Measurements from ENCODE around the gene SEL1L2. TPM values are rescaled to one million over a fixed set of nuclear protein-coding genes. Genes with fewer than 3 reads are reported as not detected.

Gene SEL1L2
- total and polyA plus RNA-seq, 9 of the 15 experiments (the other 6 are each of a cell fraction or from before 2014, with no cell fraction given) = not detected

DNA sequence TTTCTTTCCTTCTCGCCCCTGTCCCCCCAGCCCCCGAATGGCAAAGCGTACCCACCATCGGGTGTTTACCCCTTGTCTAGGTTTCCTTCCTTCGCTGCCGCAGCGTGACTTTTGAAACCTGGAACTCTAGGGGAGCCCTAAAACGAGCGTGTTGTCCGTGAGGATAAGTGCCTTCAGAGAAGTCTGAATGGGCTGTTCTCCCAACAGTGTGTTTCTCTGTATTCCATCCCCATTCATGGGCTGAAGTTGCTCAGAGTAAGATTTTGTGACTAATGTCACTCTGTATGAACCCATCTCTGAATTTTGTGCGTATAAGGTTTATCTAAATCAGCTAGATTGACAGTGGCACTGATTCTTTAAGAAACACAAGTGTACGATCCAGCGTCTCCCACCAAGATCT is 5.9 kb upstream of the SEL1L2 start:
- intact Hi-C loops (cut with micrococcal nuclease) = no loop called here
- no peaks in the 10 kb centered on the region for H4K20me1 ChIP-seq (replicated peaks; ENCODE audit: control insufficient read depth, insufficient read depth, low read length)
- H3K9me3 ChIP-seq (replicated peaks; ENCODE audit: control insufficient read depth, insufficient read depth, low read depth, low read length) = no peaks in the 10 kb centered on the region
- H3K4me2 ChIP-seq (ENCODE audit: insufficient read depth, low read length) = no peak overlapping the region
- ChIA-PET POLR2A (no interaction called here), CTCF (ENCODE audit: low intra/inter-chr PET ratio) (no interaction called here)
- H2AFZ ChIP-seq (ENCODE audit: low read depth, low read length) = no peak overlapping the region
- ATAC-seq (no peak), DNase-seq (ENCODE audit: extremely low read depth in 1 of 4, low spot score in 3 of 4) (no peak), FAIRE-seq (no peak)
- WGBS (ENCODE audit: insufficient coverage, low coverage, missing lambda C conversion rate) = 29% methylated on average over 11 of the region's 13 CpGs
- H3K4me3 ChIP-seq = no peak overlapping the region
- H3K9ac ChIP-seq (ENCODE audit: insufficient read depth in 1 of 2, low read depth in 2 of 2, low read length in 2 of 2) = no peak overlapping the region
- H3K36me3 ChIP-seq (ENCODE audit: control insufficient read depth, insufficient read depth, low read length) = no peaks in the 10 kb centered on the region
- no peaks in the 10 kb centered on the region for H3K79me2 ChIP-seq (ENCODE audit: control insufficient read depth, insufficient read depth, low read length)
- no TSS peak for BruUV-seq (replicated peaks)
- in situ Hi-C loops (cut with MboI) = no loop called here
- no peaks in the 10 kb centered on the region for H3K27me3 ChIP-seq (ENCODE audit: control insufficient read depth in 2 of 2, insufficient read depth in 2 of 2, low read length in 2 of 2)
- no peaks in the 10 kb centered on the region for H3K9me1 ChIP-seq (ENCODE audit: control insufficient read depth, insufficient read depth, low read length)
- no peaks in the 10 kb centered on the region for H3K4me1 ChIP-seq (replicated peaks in 1 of 2; ENCODE audit: control insufficient read depth in 2 of 2, insufficient read depth in 2 of 2, low read length in 2 of 2)
- H3K27ac ChIP-seq (ENCODE audit: extremely low read depth, low read depth, low read length) = no peak overlapping the region
- TF ChIP-seq ZNF140 (CRISPR knock-in tag; IDR thresholded peaks at IDR 0.05) = no peak
- TF ChIP-seq ZFP30 (CRISPR knock-in tag; IDR thresholded peaks at IDR 0.05; ENCODE audit: borderline replicate concordance) = no peak
- TF ChIP-seq ZNF121 (CRISPR knock-in tag; conservative IDR thresholded peaks at IDR 0.05) = no peak
- no peak for TF ChIP-seq ZBTB11 (CRISPR knock-in tag; IDR thresholded peaks at IDR 0.05)
- TF ChIP-seq, protein P1, sequence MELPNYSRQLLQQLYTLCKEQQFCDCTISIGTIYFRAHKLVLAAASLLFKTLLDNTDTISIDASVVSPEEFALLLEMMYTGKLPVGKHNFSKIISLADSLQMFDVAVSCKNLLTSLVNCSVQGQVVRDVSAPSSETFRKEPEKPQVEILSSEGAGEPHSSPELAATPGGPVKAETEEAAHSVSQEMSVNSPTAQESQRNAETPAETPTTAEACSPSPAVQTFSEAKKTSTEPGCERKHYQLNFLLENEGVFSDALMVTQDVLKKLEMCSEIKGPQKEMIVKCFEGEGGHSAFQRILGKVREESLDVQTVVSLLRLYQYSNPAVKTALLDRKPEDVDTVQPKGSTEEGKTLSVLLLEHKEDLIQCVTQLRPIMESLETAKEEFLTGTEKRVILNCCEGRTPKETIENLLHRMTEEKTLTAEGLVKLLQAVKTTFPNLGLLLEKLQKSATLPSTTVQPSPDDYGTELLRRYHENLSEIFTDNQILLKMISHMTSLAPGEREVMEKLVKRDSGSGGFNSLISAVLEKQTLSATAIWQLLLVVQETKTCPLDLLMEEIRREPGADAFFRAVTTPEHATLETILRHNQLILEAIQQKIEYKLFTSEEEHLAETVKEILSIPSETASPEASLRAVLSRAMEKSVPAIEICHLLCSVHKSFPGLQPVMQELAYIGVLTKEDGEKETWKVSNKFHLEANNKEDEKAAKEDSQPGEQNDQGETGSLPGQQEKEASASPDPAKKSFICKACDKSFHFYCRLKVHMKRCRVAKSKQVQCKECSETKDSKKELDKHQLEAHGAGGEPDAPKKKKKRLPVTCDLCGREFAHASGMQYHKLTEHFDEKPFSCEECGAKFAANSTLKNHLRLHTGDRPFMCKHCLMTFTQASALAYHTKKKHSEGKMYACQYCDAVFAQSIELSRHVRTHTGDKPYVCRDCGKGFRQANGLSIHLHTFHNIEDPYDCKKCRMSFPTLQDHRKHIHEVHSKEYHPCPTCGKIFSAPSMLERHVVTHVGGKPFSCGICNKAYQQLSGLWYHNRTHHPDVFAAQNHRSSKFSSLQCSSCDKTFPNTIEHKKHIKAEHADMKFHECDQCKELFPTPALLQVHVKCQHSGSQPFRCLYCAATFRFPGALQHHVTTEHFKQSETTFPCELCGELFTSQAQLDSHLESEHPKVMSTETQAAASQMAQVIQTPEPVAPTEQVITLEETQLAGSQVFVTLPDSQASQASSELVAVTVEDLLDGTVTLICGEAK (IDR thresholded peaks at IDR 0.05) = no peak
- TF ChIP-seq, protein P1 (CRISPR knock-in tag; IDR thresholded peaks at IDR 0.05) = no peak
- TF ChIP-seq MIER1 (IDR thresholded peaks at IDR 0.05; ENCODE audit: low read depth) = no peak
- TF ChIP-seq ZC3H11A (IDR thresholded peaks at IDR 0.05; ENCODE audit: low read depth, low read length) = no peak
- no peak for TF ChIP-seq GATAD2A (IDR thresholded peaks at IDR 0.05)

Measured in K562 (cell line).